Spinal cord (tissue), 10 donors: ENCODE results near the gene DOCK9. TPM values are rescaled to one million over a fixed set of nuclear protein-coding genes. Genes with fewer than 3 reads are reported as not detected.

Experiments
- DNase-seq, 6 donors: peaks; one replicate each; pipeline versions ENCODE4 v3.0.0 to v3.0.0-alpha.2; 2013 to 2015; ENCODE audit warnings: low spot score in 6 of 6, low read depth in 4 of 6
- H3K27ac ChIP-seq: one replicate; pipeline ENCODE4 v1.5.1; 2013; ENCODE audit warnings: low read depth, low read length, control low read depth
- H3K27me3 ChIP-seq: one replicate; pipeline ENCODE4 v1.6.1; 2013; ENCODE audit warnings: low read length; ENCODE audit not compliant: control insufficient read depth, insufficient read depth
- H3K36me3 ChIP-seq: one replicate; pipeline ENCODE4 v1.6.1; 2013; ENCODE audit warnings: low read length; ENCODE audit not compliant: control insufficient read depth, insufficient read depth
- H3K4me1 ChIP-seq: one replicate; pipeline ENCODE4 v1.6.1; 2013; ENCODE audit warnings: low read length; ENCODE audit not compliant: control insufficient read depth, insufficient read depth
- H3K4me3 ChIP-seq: one replicate; pipeline ENCODE4 v1.5.1; 2013; ENCODE audit warnings: low read depth, low read length, control low read depth
- H3K9me3 ChIP-seq: one replicate; pipeline ENCODE4 v1.6.1; 2013; ENCODE audit warnings: low read length; ENCODE audit not compliant: control insufficient read depth, insufficient read depth
- WGBS: methylation state at CpG from one replicate; pipeline ENCODE4 v1.1.5; 2013; ENCODE audit warnings: missing lambda C conversion rate; ENCODE audit not compliant: insufficient coverage; 5-methylcytosine and 5-hydroxymethylcytosine counted together
- long read RNA-seq, 4 donors: transcript quantifications; one replicate each; lab custom pipeline, GENCODE V29; 2026
- polyA plus RNA-seq, 2 donors: library from polyadenylated mRNA; unstranded; fragments of 120-200 nt; gene quantifications; one replicate each; pipeline ENCODE4 v1.2.1, GENCODE V29; 2013; ENCODE audit not compliant: insufficient read length in 2 of 2
- total RNA-seq, 2 donors: library from RNA; depleted of rRNA in 1 of 2; stranded (reverse); fragments of 120-200 nt in 1 of 2; fragments of >200 nt in 1 of 2; gene quantifications; one replicate each; pipeline versions ENCODE4 v1.2.3 to v1.2.4, GENCODE V29; 2013 to 2014
- donor health status: healthy.

The DOCK9 gene
- total RNA-seq (100 to 1,000 TPM in 1 of 2 donors, 10 to 100 TPM in 1; 74.4 to 117 TPM), polyA plus RNA-seq (10 to 100 TPM; 94.9 to 99.7 TPM)
- long read RNA-seq, donor 1 = 0 reads
- long read RNA-seq, donor 2 = 0 reads
- long read RNA-seq, donor 3, partial matches to known transcripts = 7 of 7 reads
- long read RNA-seq, donor 3, other reads (novel, unspliced or antisense) = 0 of 7 reads
- long read RNA-seq, donor 4, partial matches to known transcripts = 23 of 23 reads
- long read RNA-seq, donor 4, other reads (novel, unspliced or antisense) = 0 of 23 reads

- Histone ChIP-seq H3K4me3 (peak within 1 kb of the TSS; percentile 50), H3K27ac (peak within 1 kb of the TSS; percentile 74), H3K4me1 (peaks cover 9% of the 10 kb centered on the region), H3K36me3 (no peaks in the 10 kb centered on the region), H3K9me3 (no peaks in the 10 kb centered on the region), H3K27me3 (no peaks in the 10 kb centered on the region)
- 25% methylated on average over 12 of the region's 16 CpGs for WGBS
- DNase-seq = peak in 4 of 6 donors; percentile 5 to 70 (median 38)
Measured at GRCh38 chr13:98977568-98978265, at the start of gene DOCK9. TSS of gene DOCK9 (minus strand) at chr13:98978064. CDS start at chr13:98977909, 155 bp downstream.

GRCh38 chr13:99027260-99027659 is 49.4 kb upstream of the DOCK9 start:
- Histone ChIP-seq H3K4me3 (no peak overlapping the region), H3K36me3 (no peaks in the 10 kb centered on the region), H3K4me1 (no peaks in the 10 kb centered on the region), H3K27ac (no peak overlapping the region), H3K9me3 (no peaks in the 10 kb centered on the region), H3K27me3 (no peaks in the 10 kb centered on the region)
- no peak for DNase-seq
- WGBS = 93% methylated on average over 4 of the region's 7 CpGs

GRCh38 chr13:99022941-99023340 is 45.1 kb upstream of the DOCK9 start:
- Histone ChIP-seq H3K4me3 (no peak overlapping the region), H3K4me1 (no peaks in the 10 kb centered on the region)
- WGBS = 40% methylated on average over 1 of the region's 4 CpGs

GRCh38 chr13:99018418-99019180 is 40.7 kb upstream of the DOCK9 start:
- Histone ChIP-seq H3K4me1 (peaks cover 2% of the 10 kb centered on the region), H3K27ac (no peak overlapping the region), H3K9me3 (no peaks in the 10 kb centered on the region), H3K27me3 (no peaks in the 10 kb centered on the region), H3K4me3 (no peak overlapping the region), H3K36me3 (no peaks in the 10 kb centered on the region)
- WGBS = no CpG with 5 or more reads among the region's 3 CpGs
- no peak for DNase-seq

More at GRCh38 chr13:99022941-99023340, 45.1 kb upstream of the DOCK9 start:
- Histone ChIP-seq H3K9me3 (no peaks in the 10 kb centered on the region), H3K27ac (no peak overlapping the region), H3K36me3 (no peaks in the 10 kb centered on the region), H3K27me3 (no peaks in the 10 kb centered on the region)
- DNase-seq = peak in 1 of 6 donors; percentile 24

- H3K36me3 ChIP-seq = no peaks in the 10 kb centered on the region
- peak overlapping the region; percentile 28 for H3K4me3 ChIP-seq
- DNase-seq = peak in 3 of 6 donors; percentile 28 to 80 (median 78)
- H3K27ac ChIP-seq = peak overlapping the region; percentile 15
- no peaks in the 10 kb centered on the region for H3K27me3 ChIP-seq
- 45% methylated on average over 13 of the region's 15 CpGs for WGBS
- no peaks in the 10 kb centered on the region for H3K9me3 ChIP-seq
- H3K4me1 ChIP-seq = peaks cover 2% of the 10 kb centered on the region
Measured at GRCh38 chr13:99015606-99016490, 38.0 kb upstream of the DOCK9 start.

GRCh38 chr13:99014522-99014921 is 36.7 kb upstream of the DOCK9 start:
- peak overlapping the region; percentile 11 for H3K4me3 ChIP-seq
- H3K27me3 ChIP-seq = no peaks in the 10 kb centered on the region
- no peak overlapping the region for H3K27ac ChIP-seq
- WGBS = 29% methylated on average over 1 of the region's 4 CpGs
- DNase-seq = peak in 2 of 6 donors; percentile 42 to 86
- no peaks in the 10 kb centered on the region for H3K9me3 ChIP-seq
- H3K36me3 ChIP-seq = no peaks in the 10 kb centered on the region
- H3K4me1 ChIP-seq = peaks cover 2% of the 10 kb centered on the region

GRCh38 chr13:99013951-99014350 is 36.1 kb upstream of the DOCK9 start:
- Histone ChIP-seq H3K9me3 (no peaks in the 10 kb centered on the region), H3K36me3 (no peaks in the 10 kb centered on the region), H3K27ac (no peak overlapping the region), H3K4me3 (no peak overlapping the region), H3K27me3 (no peaks in the 10 kb centered on the region), H3K4me1 (peaks cover 2% of the 10 kb centered on the region)
- 81% methylated on average over 6 of the region's 6 CpGs for WGBS
- no peak for DNase-seq

- H3K4me1 ChIP-seq = peaks cover 2% of the 10 kb centered on the region
- no CpG with 5 or more reads among the region's 1 CpG for WGBS
Measured at GRCh38 chr13:99012539-99012938, 34.7 kb upstream of the DOCK9 start.

More at GRCh38 chr13:99012539-99012938, 34.7 kb upstream of the DOCK9 start:
- Histone ChIP-seq H3K36me3 (no peaks in the 10 kb centered on the region), H3K27me3 (no peaks in the 10 kb centered on the region), H3K9me3 (no peaks in the 10 kb centered on the region), H3K4me3 (no peak overlapping the region), H3K27ac (no peak overlapping the region)
- no peak for DNase-seq
